Measurements from ENCODE around the gene G6PC3.
A peak's percentile ranks its signal among the peaks of the same experiment; 100 is the strongest.
"Not testable (repeated sequence)": the region's sequence is repeated elsewhere in the genome, so short reads cannot be mapped to it uniquely, and the experiment has no call there.

G6PC3 gene

DNA sequence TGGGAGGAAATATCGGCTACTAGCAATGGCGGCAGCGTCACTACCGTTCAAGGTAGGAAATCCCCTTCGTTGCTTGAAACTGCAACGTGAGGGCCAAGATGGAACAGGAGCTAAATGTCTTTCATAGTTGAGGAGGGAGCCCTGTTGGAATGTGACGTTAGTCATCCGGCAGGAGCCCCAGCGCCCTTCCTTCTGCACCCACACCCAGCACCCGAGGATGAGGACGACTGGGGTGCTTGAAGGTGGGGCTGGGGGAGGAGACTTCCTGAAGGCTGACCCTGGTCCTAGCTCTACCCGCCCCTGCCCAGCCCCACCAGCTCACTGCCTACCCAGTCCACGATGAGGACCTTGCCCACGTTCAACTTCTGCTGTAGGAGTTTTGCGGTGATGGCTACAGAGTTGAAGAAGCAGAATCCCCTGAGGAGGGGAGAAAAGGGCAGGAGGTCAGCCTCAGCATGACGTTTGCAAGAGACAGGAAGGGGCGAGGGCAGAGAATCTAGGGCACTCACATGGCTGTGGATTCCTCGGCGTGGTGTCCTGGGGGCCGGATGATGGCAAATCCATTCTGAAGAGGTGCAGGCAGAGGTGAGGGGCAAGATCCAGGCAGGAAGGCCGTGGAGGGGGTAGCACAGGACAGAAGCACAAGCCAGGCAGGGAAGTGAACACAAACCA lies 11.9 kb downstream of the G6PC3 start:
- no peak for DNase-seq (ENCODE audit: low spot score)

DNA sequence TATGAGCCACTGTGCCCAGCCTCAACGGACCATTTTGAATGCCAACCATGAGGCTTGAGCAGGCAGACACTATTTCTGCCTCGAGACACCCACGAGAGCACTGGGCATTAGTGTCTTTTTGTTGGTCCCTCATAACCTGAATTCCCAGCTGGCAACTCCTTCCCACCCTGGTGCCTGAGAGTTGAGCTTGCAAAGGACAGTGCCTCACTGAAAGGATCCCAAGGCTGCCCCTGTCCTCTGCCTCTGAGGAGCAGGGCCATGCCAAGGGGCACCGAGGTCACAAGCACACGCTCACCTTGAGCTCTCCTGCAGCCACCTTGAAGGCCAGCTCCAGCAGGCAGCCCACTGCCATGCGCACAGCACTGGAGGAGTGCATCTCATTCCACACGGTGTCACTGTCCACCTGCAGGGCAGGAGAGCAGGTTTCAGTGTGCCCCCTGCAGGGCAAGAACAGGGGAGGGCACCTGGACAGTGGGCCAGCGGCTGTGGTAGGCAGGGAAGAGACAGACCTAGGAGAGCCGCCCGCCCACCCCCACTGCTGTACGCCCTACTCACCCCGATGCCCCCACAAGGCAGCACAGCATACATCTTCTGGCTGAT lies 12.8 kb downstream of the G6PC3 start:
- no peak for DNase-seq (ENCODE audit: low spot score)

DNA sequence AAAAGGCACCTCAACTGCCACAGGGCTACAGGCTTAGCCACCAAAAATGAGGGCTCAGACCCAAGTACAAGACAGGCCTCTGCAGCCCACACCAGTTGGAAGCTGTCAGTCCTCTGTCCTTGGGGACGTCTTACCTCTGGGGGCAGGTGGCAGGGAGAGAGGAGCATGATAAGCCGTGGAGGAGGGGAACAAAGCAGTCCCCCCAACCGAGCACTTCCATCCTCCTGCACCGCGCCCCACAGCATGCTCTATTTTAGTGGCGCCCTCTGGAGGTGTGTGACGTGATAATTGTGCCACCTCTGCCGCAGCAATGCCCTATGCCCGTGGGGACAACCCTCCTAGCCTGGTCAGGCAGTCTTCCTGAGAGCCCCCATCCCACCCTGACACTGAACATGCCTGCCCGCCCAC lies 13.6 kb downstream of the G6PC3 start:
- DNase-seq (ENCODE audit: low spot score): no peak

- DNase-seq (ENCODE audit: low spot score): no peak
These were observed 14.4 kb downstream of the G6PC3 start for GRCh38 chr17:44084921-44085320.

- DNase-seq (ENCODE audit: low spot score): no peak
These were observed 15.4 kb downstream of the G6PC3 start for GRCh38 chr17:44085908-44086307.

DNA sequence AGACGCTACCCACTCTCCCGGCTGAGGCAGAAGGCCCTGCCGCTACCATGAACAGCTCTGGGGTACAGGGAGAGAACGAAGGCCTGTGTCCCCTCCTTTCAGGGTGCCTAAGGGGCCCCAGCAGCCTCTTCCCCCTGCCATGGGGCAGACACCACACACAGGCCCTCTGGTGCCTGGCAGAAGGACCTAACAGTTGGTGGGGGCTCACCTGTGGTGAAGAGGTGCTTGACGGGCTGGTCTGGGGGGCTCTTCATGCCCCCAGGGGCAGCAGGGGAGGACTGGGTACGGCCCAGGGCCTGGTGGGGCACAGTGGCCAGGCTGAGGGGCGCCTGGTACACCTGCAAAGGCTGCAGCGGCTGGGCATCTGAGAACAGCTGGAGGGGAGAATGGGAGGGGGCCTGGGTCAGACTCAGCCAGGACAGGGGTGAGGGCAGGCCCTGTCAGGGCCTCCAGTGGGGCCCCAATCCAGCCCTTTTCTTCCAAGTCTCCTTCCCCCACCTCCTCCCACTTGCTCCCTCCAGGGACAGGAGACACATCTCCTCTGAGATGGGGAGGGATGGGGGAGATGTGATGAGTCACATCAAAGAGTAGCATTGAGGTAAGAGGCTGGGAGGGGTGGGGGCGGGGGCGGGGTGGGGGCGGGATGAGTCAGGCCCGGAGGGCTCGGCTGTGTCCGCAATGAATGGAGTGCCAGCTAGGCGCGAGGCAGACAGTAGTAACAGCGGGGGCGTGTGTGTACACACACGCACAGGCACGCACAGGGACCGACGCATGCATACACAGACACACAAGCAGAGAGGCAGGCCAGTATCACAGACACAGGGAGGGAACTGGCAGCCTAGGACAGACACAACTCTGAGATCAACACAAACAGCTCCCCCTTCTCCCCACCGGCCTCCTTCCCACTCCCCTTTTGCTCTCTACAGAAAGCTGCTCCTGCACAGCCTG lies 16.1 kb downstream of the G6PC3 start:
- DNase-seq (ENCODE audit: low spot score): peak; percentile 97

- DNase-seq (ENCODE audit: low spot score): no peak
These were observed 16.8 kb downstream of the G6PC3 start for GRCh38 chr17:44087319-44087718.

- DNase-seq (ENCODE audit: low spot score): no peak
These were observed 17.7 kb downstream of the G6PC3 start for GRCh38 chr17:44088254-44088653.

- DNase-seq (ENCODE audit: low spot score): no peak
These were observed 20.9 kb downstream of the G6PC3 start for GRCh38 chr17:44091200-44091997.

- DNase-seq (ENCODE audit: low spot score): no peak
These were observed 21.5 kb downstream of the G6PC3 start for GRCh38 chr17:44092051-44092450.

DNA sequence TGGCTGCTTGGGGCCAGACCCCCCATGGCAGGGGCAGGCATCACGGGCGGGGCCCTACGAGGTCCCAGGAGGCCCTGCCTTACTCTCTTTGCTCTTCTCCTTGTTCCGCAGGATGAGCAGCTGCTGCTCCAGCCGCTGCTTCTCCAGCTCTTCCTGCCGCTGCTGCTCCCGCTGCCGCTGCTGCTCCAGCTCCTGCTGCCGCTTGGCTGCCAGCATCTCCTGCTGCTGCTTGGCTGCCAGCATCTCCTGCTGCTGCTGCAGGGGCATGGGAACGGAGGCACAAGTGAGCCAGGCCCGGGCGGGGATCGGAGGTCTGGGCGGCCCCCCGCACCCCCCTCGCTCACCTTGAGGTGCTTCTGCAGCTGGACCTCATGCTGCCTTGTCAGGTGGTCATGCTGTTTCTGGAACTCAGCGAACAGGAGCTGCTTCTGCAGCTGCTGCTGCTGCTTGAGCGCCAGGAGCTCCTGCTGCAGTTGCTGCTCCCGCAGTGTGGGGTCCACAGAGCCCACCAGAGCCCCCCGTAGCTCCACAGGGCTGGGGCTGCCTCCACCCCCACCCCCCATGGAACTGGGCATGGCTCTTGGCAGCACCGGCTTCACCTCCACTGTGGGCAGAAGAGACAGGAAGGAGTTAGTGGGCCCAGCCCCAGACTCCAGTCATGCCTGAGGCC lies 22.8 kb downstream of the G6PC3 start:
- DNase-seq (ENCODE audit: low spot score): no peak

DNA sequence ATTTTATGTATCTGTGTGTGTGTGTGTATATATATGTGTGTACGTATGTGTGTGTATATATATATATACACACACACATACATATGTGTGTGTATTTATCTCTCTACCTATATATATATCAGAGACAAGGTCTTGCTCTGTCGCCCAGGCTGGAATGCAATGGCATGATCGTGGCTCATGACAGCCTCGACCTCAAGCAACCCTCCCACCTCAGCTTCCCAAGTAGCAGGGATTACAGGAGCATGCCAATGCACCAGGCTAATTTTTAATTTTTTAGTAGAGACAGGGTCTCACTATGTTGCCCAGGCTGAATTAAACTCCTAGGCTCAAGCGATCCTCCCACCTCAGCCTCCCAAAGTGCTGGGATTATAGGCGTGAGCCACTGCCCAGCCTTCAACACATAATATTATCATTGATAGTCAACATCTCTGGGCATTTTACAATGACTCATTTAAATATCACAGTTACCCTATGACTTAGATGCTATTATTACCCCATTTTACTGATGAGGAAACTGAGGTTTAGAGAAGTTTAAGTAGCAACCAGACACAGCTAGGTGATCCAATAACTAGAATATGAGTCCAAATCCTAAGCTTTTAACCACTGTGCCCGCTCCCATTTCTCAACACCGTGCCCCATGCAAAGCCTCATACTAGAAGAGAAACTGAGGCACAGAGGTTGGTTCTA lies 24.3 kb downstream of the G6PC3 start:
- DNase-seq (ENCODE audit: low spot score): no peak

DNA sequence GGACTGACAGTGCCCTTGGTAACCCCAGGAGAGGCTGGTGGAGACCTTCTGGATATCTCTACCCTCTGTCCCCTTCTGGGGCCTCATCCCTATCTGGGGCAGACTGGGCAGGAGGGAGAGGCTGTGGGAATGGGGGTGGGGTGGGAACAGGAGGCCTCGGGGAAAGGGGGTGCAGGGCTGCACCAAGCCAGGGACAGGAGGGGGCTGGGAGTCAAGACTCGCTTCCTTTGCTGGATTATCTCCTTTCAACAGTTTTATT lies 24.8 kb downstream of the G6PC3 start:
- DNase-seq (ENCODE audit: low spot score): no peak

DNA sequence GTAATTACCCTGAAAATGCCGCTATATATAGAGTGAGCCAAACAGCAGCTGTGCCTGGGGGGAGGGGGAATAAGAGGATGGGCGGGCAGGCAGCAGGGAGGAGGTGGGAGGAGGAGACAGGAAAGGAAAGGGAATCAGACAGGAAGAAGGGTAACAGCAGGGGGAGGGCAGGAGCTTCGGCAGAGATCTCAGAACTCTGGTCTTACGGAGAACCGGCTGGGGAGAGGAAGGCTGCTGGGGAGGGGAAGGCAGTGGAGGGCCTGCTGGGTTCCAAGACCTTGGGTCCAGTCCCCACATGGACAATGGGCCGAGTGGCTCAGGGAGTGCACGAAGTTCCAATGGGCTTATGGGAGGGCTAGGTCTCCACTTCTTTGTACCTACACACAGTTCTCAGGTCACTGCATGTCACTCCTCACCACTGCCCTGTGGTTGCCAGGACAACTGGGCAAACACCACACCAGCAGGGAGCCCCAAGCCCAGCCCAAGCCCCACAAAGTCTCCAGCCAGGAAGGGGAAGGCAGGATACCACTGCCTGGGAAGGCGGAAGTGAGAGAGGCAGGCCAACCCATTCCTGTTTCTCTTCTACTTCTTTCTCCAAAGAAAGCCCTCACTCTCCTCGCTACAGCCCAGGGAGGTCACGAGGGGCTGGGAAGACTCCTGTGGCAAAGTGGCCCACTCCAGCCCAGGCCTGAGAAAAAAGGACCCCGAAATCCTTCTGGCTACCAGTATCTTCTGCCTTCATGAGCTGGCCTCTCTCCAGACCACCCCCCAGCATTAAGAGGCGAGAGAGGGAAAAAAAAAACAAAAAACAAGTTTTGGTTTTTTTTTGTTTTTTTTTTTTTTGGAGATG lies 25.3 kb downstream of the G6PC3 start:
- peak; percentile 79 for DNase-seq (ENCODE audit: low spot score)

DNA sequence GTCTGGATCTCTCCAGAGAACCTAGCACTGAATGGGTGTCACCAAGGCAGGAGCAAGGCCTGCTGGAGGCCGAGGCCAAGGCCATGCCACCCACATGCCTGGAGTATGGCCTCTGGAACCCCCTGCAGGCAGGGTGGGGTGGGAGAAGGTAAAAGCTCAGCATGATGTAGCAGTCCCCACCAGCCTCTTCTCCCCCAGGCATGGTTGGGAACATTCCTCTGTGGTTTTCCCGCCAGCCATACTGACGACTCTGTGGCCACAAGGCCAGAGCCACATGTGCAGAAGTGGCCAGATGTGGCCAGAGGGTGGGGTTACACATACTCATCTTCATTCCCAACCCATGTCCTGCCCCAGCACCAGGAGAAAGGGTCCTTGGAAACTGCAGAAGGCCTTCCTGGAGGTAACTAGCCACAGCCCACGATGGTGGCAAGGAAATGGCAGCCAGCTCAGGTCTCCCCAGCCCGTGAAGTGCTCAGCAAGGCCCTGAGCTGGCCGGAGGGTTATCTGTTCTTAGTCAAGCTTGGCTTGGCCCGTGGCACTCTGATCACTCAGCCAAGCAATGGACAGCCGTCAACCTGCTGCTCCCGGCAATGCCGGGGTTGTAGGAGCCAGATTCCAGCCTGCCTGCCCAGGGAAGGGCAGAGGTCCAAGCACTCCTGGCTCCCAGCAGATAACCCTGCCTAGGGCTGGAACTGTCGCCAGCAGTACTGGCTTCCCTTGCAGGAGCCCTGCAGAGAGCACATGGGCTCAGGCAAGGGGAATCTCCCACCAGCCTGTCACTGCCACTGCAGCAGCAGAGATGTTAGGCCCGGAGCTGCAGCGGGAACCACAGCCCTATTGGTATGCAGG lies 26.8 kb downstream of the G6PC3 start:
- no peak for DNase-seq (ENCODE audit: low spot score)

GRCh38 chr17:44101858-44102257 lies 31.3 kb downstream of the G6PC3 start:
- not testable (repeated sequence) for DNase-seq (ENCODE audit: low spot score)

DNA sequence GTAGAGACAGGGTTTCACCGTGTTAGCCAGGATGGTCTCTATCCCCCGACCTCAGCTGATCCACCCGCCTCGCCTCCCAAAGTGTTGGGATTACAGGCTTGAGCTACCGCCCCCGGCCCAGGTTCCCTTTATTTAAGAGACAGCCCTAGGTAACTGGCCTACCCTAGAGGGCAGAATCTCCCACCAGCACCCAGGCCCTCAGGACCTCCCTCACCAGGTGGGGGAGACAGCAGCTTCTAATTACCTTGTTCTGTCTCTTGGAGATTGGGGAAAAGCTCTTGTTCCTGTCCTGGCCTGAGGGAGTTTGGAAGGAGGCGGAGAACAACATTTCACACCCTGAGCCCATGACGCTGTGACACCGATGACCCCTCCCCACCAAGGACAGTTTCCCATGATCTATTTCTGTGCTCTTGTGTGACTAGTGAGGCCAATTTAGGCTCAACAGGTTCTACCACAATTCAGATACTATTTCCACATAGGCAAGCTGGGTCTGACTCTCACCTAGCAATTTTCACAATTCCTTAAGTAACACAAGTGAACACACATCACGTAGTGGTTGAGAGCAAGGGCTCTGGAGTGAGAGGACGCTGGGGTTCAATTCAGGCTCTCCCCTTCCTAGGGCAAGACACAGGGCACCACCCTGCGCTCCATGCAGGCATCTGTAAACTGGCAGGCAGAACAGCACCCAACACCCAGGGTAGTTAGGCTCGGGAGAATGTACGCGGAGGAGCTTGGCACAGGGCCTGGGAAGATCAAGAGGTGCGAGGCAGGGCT lies 32.5 kb downstream of the G6PC3 start:
- DNase-seq (ENCODE audit: low spot score): no peak

GRCh38 chr17:44105483-44105882 lies 34.9 kb downstream of the G6PC3 start:
- no peak for DNase-seq (ENCODE audit: low spot score)

GRCh38 chr17:44105941-44106340 lies 35.4 kb downstream of the G6PC3 start:
- DNase-seq (ENCODE audit: low spot score): no peak
